AG09319 (cell line): ENCODE measurements around the gene DNAJC5.
"Not testable (repeated sequence)": the region's sequence is repeated elsewhere in the genome, so short reads cannot be mapped to it uniquely, and the experiment has no call there.

ENCODE experiments used
- DNase-seq: peaks from one replicate; pipeline ENCODE4 v3.0.0-alpha.2; 2010; ENCODE audit warnings: low read depth; ENCODE audit errors: extremely low read depth
- CTCF ChIP-seq: IDR thresholded peaks from 2 replicates; pipeline ENCODE4 v1.5.1; 2011; ENCODE audit warnings: low read depth, mild to moderate bottlenecking, inconsistent platforms, low read length, moderate library complexity

Gene DNAJC5

GRCh38 chr20:63957690-63958441 lies 62.9 kb downstream of the DNAJC5 start:
- TF ChIP-seq CTCF, result no peak
- no peak for DNase-seq

GRCh38 chr20:63958471-63958870 lies 63.5 kb downstream of the DNAJC5 start:
- no peak for DNase-seq
- TF ChIP-seq CTCF, result no peak

- no peak for TF ChIP-seq CTCF
- DNase-seq, result no peak
Measured at GRCh38 chr20:63958964-63959698, 64.2 kb downstream of the DNAJC5 start.

- no peak for TF ChIP-seq CTCF
- DNase-seq, result no peak
Measured at GRCh38 chr20:63959699-63960075, 64.8 kb downstream of the DNAJC5 start.

GRCh38 chr20:63960654-63961621 lies 66.0 kb downstream of the DNAJC5 start:
- not testable (repeated sequence) for DNase-seq

- no peak for DNase-seq
- no peak for TF ChIP-seq CTCF
Measured at GRCh38 chr20:63961664-63962425, 66.9 kb downstream of the DNAJC5 start.
